Mucosa of descending colon (tissue), 3 donors: Measurements from ENCODE around the gene NFILZ. TPM values are rescaled to one million over a fixed set of nuclear protein-coding genes. Genes with fewer than 3 reads are reported as not detected.

ENCODE experiments used
- ATAC-seq: fragments of 200-7000 bp; cut with Tn5 transposase; one replicate; pipeline ENCODE4 v1.9.1; 2020; ENCODE audit warnings: mild to moderate bottlenecking, moderate library complexity
- DNase-seq, 3 donors: peaks; one replicate each; pipeline ENCODE4 v3.0.0-alpha.2; 2020
- H3K36me3 ChIP-seq: fragments of 200-600 bp; one replicate; pipeline ENCODE4 v1.8.0; 2021; ENCODE audit warnings: low read depth, mild to moderate bottlenecking
- H3K4me1 ChIP-seq: fragments of 200-600 bp; one replicate; pipeline ENCODE4 v1.8.0; 2021; ENCODE audit warnings: low read depth, mild to moderate bottlenecking
- H3K4me3 ChIP-seq: fragments of 200-600 bp; one replicate; pipeline ENCODE4 v1.8.0; 2021; ENCODE audit warnings: mild to moderate bottlenecking
- H3K9me3 ChIP-seq: fragments of 200-600 bp; one replicate; pipeline ENCODE4 v1.8.0; 2021; ENCODE audit warnings: mild to moderate bottlenecking
- CTCF ChIP-seq: fragments of 200-600 bp; IDR thresholded peaks from one replicate; pipeline ENCODE4 v1.8.0; 2022; ENCODE audit warnings: antibody characterized with exemption, mild to moderate bottlenecking
- intact Hi-C, 2 donors: fragments of 100-400 bp; cut with DNase I in 1 of 2; cut with micrococcal nuclease in 1 of 2; formaldehyde crosslinking; loops; one replicate each; pipeline versions ENCODE4 v1.11.0 to v1.11.1; 2022; cut with DNase I, micrococcal nuclease
- total RNA-seq, 3 donors: library from RNA; stranded (reverse); fragmentation: NEBNext Ultra II Directional in 2 of 3; extraction: Animal tissue kit (Norgen Biotek cat#: 25700) in 2 of 3; gene quantifications; one replicate each; pipeline versions ENCODE4 v1.2.1 to v1.2.4, GENCODE V29; 2021 to 2023
- donor health status: DM: no; HTN: no; CAD: no; lungs with moderate emphysema.
- donor health status: DM: no; HTN: no; CAD: no.
- donor health status: DM: no; HTN: yes; CAD: no.

The NFILZ gene
- total RNA-seq, 3 donors from 2014 or later, result not detected

GRCh38 chr19:8592231-8593009, 38.0 kb upstream of the NFILZ start:
- intact Hi-C loops, result no loop called here
- DNase-seq (peak; percentile 84 to 92 (median 87)), ATAC-seq (peak; percentile 87)
- TF ChIP-seq CTCF, result no peak
- peaks cover 12% of the 10 kb centered on the region for H3K9me3 ChIP-seq
- H3K4me3 ChIP-seq, result no peak overlapping the region
- H3K36me3 ChIP-seq, result no peaks in the 10 kb centered on the region
- peaks cover 11% of the 10 kb centered on the region for H3K4me1 ChIP-seq

- TF ChIP-seq CTCF, result no peak
- ATAC-seq (no peak), DNase-seq (no peak)
- Histone ChIP-seq H3K4me3 (no peak overlapping the region), H3K36me3 (no peaks in the 10 kb centered on the region), H3K4me1 (peaks cover 11% of the 10 kb centered on the region), H3K9me3 (peaks cover 12% of the 10 kb centered on the region)
- intact Hi-C loops, result no loop called here
Observed at GRCh38 chr19:8593931-8594330, 36.5 kb upstream of the NFILZ start.

- no peak overlapping the region for H3K4me3 ChIP-seq
- DNase-seq (no peak), ATAC-seq (no peak)
- H3K36me3 ChIP-seq, result no peaks in the 10 kb centered on the region
- peaks cover 12% of the 10 kb centered on the region for H3K9me3 ChIP-seq
- intact Hi-C loops, result no loop called here
- no peak for TF ChIP-seq CTCF
- peaks cover 11% of the 10 kb centered on the region for H3K4me1 ChIP-seq
Observed at GRCh38 chr19:8595651-8596050, 34.8 kb upstream of the NFILZ start.

GRCh38 chr19:8596168-8596567, 34.3 kb upstream of the NFILZ start:
- ATAC-seq, result no peak
- Histone ChIP-seq H3K9me3 (peaks cover 12% of the 10 kb centered on the region), H3K4me1 (peaks cover 11% of the 10 kb centered on the region), H3K4me3 (no peak overlapping the region), H3K36me3 (no peaks in the 10 kb centered on the region)
- no peak for TF ChIP-seq CTCF
- no peak for DNase-seq
- intact Hi-C loops, result no loop called here

GRCh38 chr19:8600064-8600463, 30.4 kb upstream of the NFILZ start:
- ATAC-seq, result no peak
- Histone ChIP-seq H3K4me3 (no peak overlapping the region), H3K36me3 (no peaks in the 10 kb centered on the region), H3K9me3 (peaks cover 5% of the 10 kb centered on the region), H3K4me1 (no peaks in the 10 kb centered on the region)
- TF ChIP-seq CTCF, result no peak
- intact Hi-C loops, result no loop called here
- no peak for DNase-seq
